Activated CD4-positive, alpha-beta T cell treated with anti-CD3 and anti-CD28 coated beads, Interleukin-2, amount 10 ng/mL, durations not matched to agents 24 days and 14 days (primary cell): ENCODE measurements around the gene GRP. TPM values are rescaled to one million over a fixed set of nuclear protein-coding genes. Genes with fewer than 3 reads are reported as not detected.

Source experiments
- DNase-seq: peaks from one replicate; pipeline ENCODE4 v3.0.0; 2022
- H3K27ac Mint-ChIP-seq: one replicate; pipeline ENCODE4 v1.8.0; 2022; ENCODE audit warnings: mild to moderate bottlenecking, mixed read lengths
- H3K27me3 Mint-ChIP-seq: one replicate; pipeline ENCODE4 v1.8.0; 2022; ENCODE audit warnings: mixed read lengths
- H3K36me3 Mint-ChIP-seq: one replicate; pipeline ENCODE4 v1.8.0; 2022; ENCODE audit warnings: low read depth, mild to moderate bottlenecking, mixed read lengths
- H3K4me1 Mint-ChIP-seq: one replicate; pipeline ENCODE4 v1.8.0; 2021; ENCODE audit warnings: mixed read lengths
- H3K4me3 Mint-ChIP-seq: one replicate; pipeline ENCODE4 v1.8.0; 2022; ENCODE audit warnings: mild to moderate bottlenecking, moderate library complexity, mixed read lengths
- H3K9me3 Mint-ChIP-seq: one replicate; pipeline ENCODE4 v1.8.0; 2021; ENCODE audit warnings: mixed read lengths
- intact Hi-C: fragments of 100-400 bp; cut with micrococcal nuclease; formaldehyde crosslinking; loops from one replicate; pipeline ENCODE4 v1.15.1; 2023
- total RNA-seq: library from RNA; stranded (reverse); gene quantifications from 2 replicates; pipeline ENCODE4 v1.2.3, GENCODE V29; 2022

The GRP gene
- total RNA-seq, 1 donor from 2014 or later, result not detected

DNA sequence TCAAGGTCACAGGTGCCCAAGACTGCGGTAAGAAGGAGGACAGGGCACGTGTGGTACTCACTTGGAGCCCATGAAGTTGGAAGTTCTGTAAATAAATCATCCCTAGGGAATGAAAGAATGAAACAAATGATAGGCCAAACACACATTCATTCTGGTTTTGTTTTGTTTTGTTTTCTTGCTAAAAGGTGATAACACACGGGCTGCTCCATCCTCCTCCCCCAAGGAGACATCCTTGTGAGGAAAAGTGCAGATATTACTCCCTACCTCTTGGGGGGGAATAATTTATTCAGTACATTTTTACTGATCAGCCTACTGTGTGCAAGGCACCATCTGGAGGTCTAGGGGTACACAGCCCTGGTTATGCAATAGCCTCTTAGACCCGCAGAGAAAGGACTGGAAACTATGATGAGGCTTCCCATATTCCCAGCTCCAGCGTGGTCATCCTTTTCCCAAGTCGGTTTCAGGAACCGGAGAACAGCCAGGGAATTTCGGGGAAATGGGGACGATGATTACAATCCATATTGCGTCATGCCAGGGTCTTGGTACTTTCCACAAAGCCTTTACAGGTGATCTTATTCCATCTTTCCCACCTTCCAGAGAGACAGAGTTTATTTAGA is 47.0 kb downstream of the GRP start:
- no peak overlapping the region for H3K4me3 Mint-ChIP-seq

DNA sequence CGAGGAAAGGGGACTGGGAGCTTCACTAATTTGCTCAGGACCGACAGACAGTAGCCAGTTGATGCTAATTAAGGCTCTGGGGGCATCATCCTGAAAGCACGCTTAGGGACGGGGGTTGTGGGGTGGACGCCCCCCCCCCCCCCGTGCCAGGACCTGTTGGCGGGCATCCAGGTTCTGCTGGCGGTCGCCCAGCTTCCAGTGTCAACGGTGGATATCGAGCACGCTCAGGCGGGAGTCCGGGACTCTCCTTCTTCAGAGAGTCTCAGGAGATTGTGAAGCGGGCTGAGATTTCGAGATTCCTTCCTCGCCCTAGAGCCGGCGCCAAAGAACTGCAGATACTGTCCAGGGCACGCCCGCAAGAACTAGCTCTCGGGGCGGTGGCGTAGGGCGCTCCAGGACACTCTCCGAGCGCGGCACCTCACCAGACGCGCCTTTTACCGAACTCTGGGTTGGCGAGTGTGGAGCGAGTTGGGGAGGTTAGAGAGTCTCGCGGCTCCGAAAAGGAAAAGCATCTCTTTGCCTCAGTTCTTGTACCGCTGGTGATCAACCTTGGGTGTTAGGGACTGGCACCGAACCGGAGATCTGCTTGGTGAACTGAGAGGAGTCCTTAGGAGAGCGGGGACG is 47.7 kb downstream of the GRP start:
- Mint-ChIP-seq H3K27me3 (peaks cover 85% of the 10 kb centered on the region), H3K4me3 (no peak overlapping the region), H3K4me1 (peaks cover 18% of the 10 kb centered on the region), H3K27ac (no peak overlapping the region), H3K36me3 (no peaks in the 10 kb centered on the region), H3K9me3 (peaks cover 4% of the 10 kb centered on the region)
- intact Hi-C loops, result loop anchor here (5.0 to 10.0 kb wide), 2 partner anchors 135 to 427 kb away; partner anchors contain the start of gene CCBE1
- peak; percentile 63 for DNase-seq

More for the DNA sequence above, 47.0 kb downstream of the GRP start:
- Mint-ChIP-seq H3K27me3 (peaks cover 85% of the 10 kb centered on the region), H3K9me3 (peaks cover 4% of the 10 kb centered on the region), H3K4me1 (peaks cover 18% of the 10 kb centered on the region), H3K36me3 (no peaks in the 10 kb centered on the region), H3K27ac (no peak overlapping the region)
- intact Hi-C loops, result loop anchor here (5.0 to 10.0 kb wide), 2 partner anchors 135 to 428 kb away; partner anchors contain the start of gene CCBE1
- DNase-seq, result no peak

DNA sequence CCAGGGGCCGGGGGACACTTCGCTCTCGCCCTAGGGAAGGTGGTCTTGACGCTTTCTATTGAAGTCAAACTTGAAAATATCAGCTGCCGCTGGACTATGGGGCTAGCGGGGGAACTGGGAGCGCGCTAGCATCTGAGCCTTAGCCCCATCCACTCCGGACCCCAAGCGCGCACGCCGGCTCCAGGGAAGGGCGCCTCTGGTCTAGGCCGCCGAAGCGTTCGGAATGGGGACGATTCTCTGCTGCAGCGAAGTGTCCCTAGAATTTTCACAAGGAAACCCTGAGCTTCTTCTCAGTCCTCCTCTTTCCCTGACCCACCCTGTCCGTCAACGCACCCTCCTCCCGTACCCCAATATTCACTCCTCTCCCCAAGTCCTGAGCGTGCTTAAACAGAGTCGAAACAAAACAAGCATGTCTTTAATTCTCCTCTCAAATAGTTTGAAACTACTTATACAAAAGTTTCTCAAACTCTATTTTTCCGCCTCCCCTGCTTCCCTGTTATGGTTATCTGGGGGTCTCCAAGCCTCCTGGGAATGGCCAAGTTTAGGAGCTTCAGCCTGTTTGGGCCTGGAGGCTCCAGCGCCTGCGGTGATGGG is 48.3 kb downstream of the GRP start:
- peaks cover 18% of the 10 kb centered on the region for H3K4me1 Mint-ChIP-seq
- DNase-seq, result no peak
- no peaks in the 10 kb centered on the region for H3K36me3 Mint-ChIP-seq
- H3K4me3 Mint-ChIP-seq, result peak overlapping the region; percentile 26
- H3K9me3 Mint-ChIP-seq, result peaks cover 4% of the 10 kb centered on the region
- intact Hi-C loops, result loop anchor here (5.0 to 10.0 kb wide), 2 partner anchors 134 to 427 kb away; partner anchors contain the start of gene CCBE1
- H3K27me3 Mint-ChIP-seq, result peaks cover 79% of the 10 kb centered on the region
- no peak overlapping the region for H3K27ac Mint-ChIP-seq

DNA sequence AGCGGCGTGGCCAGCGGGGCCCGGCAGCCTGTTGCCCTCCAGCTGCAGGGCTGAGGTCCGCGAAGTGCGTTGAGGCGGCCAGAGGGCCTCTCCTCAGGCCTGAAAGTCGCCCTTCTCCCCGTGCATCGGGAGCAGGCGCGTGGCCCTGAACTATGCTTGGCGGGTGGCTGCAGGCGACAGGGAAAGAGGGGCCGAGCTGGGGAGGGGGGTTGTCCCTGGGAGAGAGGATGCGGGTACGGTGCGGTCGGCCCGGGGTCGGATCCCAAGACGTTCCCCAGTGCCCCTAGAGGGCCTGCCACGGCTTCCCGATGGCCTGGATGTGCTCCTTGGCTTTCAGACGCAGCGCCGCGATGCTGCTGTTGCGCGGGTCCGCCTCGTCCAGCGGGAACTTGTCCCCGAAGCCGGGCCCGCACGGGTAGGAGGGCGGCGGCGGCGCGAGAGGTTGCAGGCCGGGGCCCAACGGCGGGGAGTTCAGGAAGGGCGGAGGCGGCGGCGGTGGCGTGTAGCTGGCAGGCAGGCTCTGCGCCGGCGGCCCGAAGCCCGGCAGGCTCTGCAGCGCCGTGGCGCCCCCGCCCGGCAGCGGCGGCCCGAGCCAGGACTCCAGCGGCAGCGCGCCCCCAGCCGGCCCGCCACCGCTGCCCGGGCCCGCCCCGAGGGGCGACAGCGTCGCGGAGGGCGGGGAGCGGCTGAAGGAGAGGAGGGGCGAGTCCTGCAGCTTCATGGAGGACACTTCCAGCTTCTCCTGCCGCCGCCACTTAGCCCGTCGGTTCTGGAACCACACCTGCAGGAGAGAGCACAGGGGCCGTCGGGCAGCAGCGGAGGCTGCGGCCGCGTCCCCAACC is 49.0 kb downstream of the GRP start:
- H3K4me1 Mint-ChIP-seq, result peaks cover 18% of the 10 kb centered on the region
- H3K27ac Mint-ChIP-seq, result no peak overlapping the region
- intact Hi-C loops, result loop anchor here (1.0 to 10.0 kb wide), 3 partner anchors 133 to 426 kb away; partner anchors contain the start of gene CCBE1
- H3K9me3 Mint-ChIP-seq, result peaks cover 4% of the 10 kb centered on the region
- peaks cover 78% of the 10 kb centered on the region for H3K27me3 Mint-ChIP-seq
- H3K4me3 Mint-ChIP-seq, result peak overlapping the region; percentile 72
- H3K36me3 Mint-ChIP-seq, result no peaks in the 10 kb centered on the region
- DNase-seq, result peak; percentile 81

DNA sequence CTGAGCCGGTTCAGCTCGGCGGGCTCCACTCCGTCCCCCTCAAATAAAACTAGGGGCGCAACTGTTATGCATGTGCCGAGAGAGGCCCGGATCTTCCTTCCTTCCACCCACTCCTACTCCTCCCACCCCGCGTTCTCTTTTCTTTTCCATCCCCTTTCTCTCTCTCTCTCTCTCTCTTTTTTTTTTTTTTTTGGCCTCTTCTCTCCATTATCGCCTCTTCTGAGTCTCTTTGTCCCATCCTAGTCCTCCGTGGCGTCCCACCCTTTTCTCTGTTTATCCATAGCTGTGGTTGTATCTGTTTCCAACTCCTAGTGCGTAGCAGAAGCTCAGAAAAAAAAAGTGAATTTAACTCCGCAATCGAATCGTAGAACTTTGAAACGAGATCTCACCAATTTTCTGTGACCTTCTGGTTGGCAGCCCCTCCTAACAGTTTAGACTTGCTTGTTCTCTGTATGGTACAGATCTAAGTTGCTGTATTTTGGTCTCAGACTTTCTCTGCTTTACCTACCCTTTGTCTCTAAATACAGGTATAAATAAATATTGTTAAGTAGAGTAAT is 49.7 kb downstream of the GRP start:
- no peak for DNase-seq
- no peaks in the 10 kb centered on the region for H3K36me3 Mint-ChIP-seq
- intact Hi-C loops, result loop anchor here (1.0 to 10.0 kb wide), 6 partner anchors 47 to 1832 kb away; partner anchors contain the start of genes CCBE1, GRP, LMAN1 and ONECUT2
- H3K4me3 Mint-ChIP-seq, result peak overlapping the region; percentile 72
- H3K4me1 Mint-ChIP-seq, result peaks cover 18% of the 10 kb centered on the region
- H3K9me3 Mint-ChIP-seq, result peaks cover 4% of the 10 kb centered on the region
- H3K27ac Mint-ChIP-seq, result peak overlapping the region; percentile 42
- peaks cover 79% of the 10 kb centered on the region for H3K27me3 Mint-ChIP-seq

DNA sequence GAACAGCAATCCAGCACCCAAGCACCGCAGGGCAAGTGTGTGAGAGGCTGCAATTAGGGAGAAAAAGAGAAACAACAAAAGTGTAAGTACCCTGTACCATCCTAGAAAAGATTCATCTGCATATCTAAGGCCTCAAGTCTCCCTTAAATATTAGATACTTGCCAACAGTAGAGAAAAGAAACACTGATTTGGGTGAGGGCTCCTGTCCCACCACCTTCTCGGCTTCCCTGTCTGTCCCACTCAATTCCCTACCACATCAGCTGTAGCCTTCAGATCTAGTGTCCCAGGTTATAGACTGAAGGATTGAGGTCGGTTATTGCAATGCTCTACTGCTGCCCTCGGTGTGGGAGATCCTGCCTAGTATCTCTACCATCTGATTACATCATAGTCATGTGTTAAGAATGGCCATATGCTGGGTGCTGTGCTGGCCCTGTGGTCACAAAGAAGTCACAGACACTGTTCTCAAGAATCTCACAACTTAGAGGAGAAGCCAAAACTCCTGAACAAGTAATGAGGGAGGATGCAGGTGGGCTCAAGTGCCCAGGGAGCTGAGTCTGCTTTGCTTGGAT is 50.8 kb downstream of the GRP start:
- DNase-seq, result no peak
- no peak overlapping the region for H3K4me3 Mint-ChIP-seq
- no peak overlapping the region for H3K27ac Mint-ChIP-seq
- peaks cover 18% of the 10 kb centered on the region for H3K4me1 Mint-ChIP-seq
- peaks cover 4% of the 10 kb centered on the region for H3K9me3 Mint-ChIP-seq
- peaks cover 81% of the 10 kb centered on the region for H3K27me3 Mint-ChIP-seq
- intact Hi-C loops, result loop anchor here (5.0 kb wide), 3 partner anchors 48 to 1833 kb away; partner anchors contain the start of genes GRP, LMAN1 and ONECUT2
- no peaks in the 10 kb centered on the region for H3K36me3 Mint-ChIP-seq

DNA sequence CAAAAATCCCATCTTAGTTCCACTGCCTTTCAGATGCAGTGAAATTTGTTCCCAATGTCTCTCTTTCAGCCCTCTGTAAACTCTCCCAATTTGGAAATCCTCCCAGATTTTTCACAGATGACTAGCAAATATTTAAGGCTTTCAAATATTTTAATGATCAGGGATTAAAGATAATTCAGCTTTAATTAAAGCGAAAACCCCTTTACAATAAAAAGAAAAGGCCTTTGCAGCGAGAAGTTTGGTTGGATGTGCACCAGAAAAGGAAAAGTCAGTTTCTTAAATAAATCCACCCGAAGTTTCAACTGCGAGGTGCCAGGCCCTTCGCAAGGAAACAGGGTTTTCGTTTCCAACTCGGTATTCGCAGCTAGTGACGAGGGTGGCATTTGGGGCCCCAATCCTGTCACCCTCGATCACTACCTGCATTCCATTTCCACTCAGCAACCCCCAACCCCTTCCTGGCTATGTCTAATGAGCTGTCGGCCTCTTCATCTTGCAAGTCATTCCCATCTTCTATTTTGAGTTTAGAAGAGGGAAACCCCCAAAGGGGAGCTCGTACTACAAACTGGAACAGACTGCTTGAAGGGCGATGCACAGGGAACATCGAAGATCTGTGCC is 51.8 kb downstream of the GRP start:
- H3K27me3 Mint-ChIP-seq, result peaks cover 80% of the 10 kb centered on the region
- H3K4me1 Mint-ChIP-seq, result peaks cover 15% of the 10 kb centered on the region
- peaks cover under 1% of the 10 kb centered on the region for H3K9me3 Mint-ChIP-seq
- H3K4me3 Mint-ChIP-seq, result no peak overlapping the region
- H3K36me3 Mint-ChIP-seq, result no peaks in the 10 kb centered on the region
- intact Hi-C loops, result loop anchor here (5.0 kb wide), 3 partner anchors 49 to 1834 kb away; partner anchors contain the start of genes GRP, LMAN1 and ONECUT2
- H3K27ac Mint-ChIP-seq, result no peak overlapping the region
- DNase-seq, result no peak

DNA sequence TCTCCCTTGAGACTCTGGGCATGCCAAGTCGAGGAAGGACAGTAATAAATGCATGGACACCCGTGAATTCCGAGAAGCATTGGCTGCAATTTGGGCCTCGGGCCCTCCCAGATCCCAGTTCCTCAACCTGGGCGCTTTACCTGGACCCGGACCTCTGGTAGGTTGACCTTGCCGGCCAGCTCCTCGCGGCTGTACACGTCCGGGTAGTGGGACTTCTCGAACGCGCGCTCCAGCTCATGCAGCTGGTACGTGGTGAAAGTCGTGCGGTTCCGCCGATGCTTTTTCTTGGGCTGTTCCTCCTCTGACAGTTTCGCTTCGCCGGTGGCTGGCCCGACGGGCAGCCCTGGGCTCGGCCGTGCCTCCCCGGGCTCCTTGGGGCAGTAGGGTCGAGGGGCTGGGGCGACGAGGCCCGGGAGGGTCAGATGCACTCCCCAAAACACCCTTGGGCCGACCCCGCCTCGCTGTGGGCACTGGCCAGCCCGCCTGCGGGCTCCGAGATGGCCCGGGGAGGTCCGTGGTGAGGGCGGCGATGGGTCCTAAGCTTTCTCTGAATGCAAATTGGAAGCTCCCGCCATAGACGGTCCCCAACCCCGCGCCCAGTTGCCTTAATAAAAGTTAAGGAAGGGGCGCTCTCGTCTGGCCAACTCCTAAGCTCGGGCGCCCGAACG is 52.4 kb downstream of the GRP start:
- peak; percentile 64 for DNase-seq
- Mint-ChIP-seq H3K4me3 (no peak overlapping the region), H3K9me3 (no peaks in the 10 kb centered on the region), H3K36me3 (no peaks in the 10 kb centered on the region), H3K27me3 (peaks cover 79% of the 10 kb centered on the region), H3K4me1 (peaks cover 15% of the 10 kb centered on the region), H3K27ac (no peak overlapping the region)
- intact Hi-C loops, result loop anchor here (5.0 kb wide), 3 partner anchors 50 to 1835 kb away; partner anchors contain the start of genes GRP, LMAN1 and ONECUT2

DNA sequence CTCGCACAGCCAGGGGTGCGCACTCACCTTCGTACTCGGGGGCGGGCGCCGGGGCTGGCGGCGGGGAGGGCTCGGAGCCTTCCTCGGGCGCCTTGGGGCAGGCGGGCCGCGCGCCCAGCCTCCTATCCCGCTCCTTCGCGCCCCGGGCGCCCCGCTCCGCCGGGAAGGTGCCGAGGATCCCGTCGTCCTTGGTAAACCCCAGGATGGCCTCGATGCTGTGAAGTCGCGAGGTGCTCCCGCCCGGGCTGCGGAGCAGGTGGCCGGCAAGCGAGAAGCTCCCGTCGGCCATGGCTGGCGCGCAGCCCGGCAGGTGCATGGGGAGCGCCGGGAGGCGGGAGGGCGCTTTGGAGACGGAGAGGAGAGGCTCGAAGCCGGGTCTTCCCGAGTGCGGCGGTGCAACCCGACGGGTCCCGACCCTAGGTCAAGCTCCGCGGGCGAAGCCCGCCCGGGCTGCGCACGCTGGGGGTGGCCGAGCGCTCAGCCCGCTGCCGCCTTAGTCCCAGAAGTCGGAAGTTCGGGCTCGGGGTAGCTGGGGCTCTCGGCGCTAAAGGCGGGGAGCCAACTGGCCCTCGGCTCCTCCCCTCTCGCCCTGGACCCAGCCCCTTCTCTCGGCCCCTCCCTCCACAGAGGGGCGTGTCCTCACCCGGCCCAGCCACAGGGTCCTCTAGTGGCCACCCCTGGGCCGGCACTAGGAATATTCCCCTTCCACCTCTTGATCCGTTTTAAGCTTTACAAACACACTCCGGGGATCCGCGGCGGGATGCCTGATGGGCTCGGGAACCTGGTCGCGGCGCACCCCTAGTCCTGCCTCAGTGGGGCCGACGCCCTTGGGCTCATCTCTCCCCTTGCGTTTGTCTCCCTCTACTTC is 53.2 kb downstream of the GRP start, which contains the start of gene RAX:
Gene RAX, minus strand, starts transcription at position 564 of the 868 bp plus-strand sequence. Its CDS starts 248 bp downstream, at position 316.
- Mint-ChIP-seq H3K9me3 (no peaks in the 10 kb centered on the region), H3K27ac (peak within 1 kb of the TSS; percentile 17), H3K4me3 (peak within 1 kb of the TSS; percentile 5), H3K36me3 (no peaks in the 10 kb centered on the region), H3K4me1 (peaks cover 11% of the 10 kb centered on the region), H3K27me3 (peaks cover 76% of the 10 kb centered on the region)
- DNase-seq, result peak; percentile 73
- intact Hi-C loops, result loop anchor here (5.0 kb wide), 3 partner anchors 51 to 1836 kb away; partner anchors contain the start of genes GRP, LMAN1 and ONECUT2

DNA sequence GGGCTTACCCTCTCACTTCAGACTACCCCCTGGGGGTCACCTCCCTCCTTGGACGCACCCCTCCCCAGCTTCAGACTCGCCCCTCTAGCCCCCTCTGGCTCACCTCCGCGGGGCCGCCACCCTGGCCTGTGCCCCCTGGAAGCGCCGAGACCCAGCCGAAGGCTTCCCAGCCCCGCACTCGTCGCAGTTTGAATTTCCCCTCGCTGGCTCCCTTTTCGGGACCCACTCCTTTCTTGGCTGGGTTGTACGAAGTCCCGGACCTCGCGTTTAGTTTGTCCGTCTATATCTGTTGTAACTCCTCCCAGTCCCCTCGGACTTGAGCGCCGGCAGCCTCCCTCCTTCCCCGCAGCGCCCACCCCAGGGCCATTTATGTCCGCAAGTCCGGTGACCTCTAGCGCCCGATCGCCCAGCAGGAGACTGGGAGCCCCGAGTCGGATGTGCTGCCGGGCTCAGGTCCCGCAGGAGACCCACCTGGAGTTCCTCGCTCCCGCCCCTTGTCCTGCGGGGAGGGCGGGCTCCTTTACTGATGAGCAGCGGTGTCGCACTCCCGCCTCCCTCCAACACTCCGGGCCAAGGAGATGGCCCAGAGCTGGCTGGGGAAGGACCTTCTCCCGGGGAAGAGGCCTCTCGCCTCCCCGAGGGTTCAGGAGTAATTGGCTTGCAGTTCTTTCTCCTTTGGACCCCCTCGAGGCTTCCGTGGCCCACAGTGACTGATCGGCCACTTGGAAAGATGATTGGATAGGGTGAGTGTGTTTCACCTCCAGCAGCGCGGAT is 54.0 kb downstream of the GRP start:
- intact Hi-C loops, result loop anchor here (5.0 kb wide), 3 partner anchors 52 to 1837 kb away; partner anchors contain the start of genes GRP, LMAN1 and ONECUT2
- DNase-seq, result no peak
- Mint-ChIP-seq H3K9me3 (no peaks in the 10 kb centered on the region), H3K36me3 (no peaks in the 10 kb centered on the region), H3K27me3 (peaks cover 75% of the 10 kb centered on the region), H3K27ac (peak overlapping the region; percentile 17), H3K4me3 (peak overlapping the region; percentile 5), H3K4me1 (peaks cover 5% of the 10 kb centered on the region)
